Thoracic aorta (tissue), 2 donors: ENCODE data around the gene STK32B. TPM values are rescaled to one million over a fixed set of nuclear protein-coding genes. Genes with fewer than 3 reads are reported as not detected.

ENCODE experiments used
- ATAC-seq: fragments of 150-250 bp; one replicate; pipeline ENCODE4 v1.8.0; 2017; ENCODE audit warnings: low read depth; ENCODE audit not compliant: insufficient number of reproducible peaks, low FRiP score
- DNase-seq: peaks from one replicate; pipeline ENCODE4 v3.0.0-alpha.2; 2020; ENCODE audit warnings: low spot score
- H3K27ac ChIP-seq, 2 donors: fragments of 200-600 bp; sonication (generic); 1 replicate in 1 of 2; 2 replicates in 1 of 2; pipeline ENCODE4 v1.5.1; 2016; ENCODE audit warnings: mild to moderate bottlenecking in 2 of 2, moderate library complexity in 2 of 2
- H3K27me3 ChIP-seq: fragments of 200-600 bp; sonication (generic); replicated peaks from 2 replicates; pipeline ENCODE4 v1.6.0; 2016; ENCODE audit warnings: mild to moderate bottlenecking; ENCODE audit not compliant: insufficient read depth
- H3K36me3 ChIP-seq: fragments of 200-600 bp; sonication (generic); one replicate; pipeline ENCODE4 v1.5.1; 2016
- H3K4me1 ChIP-seq, 2 donors: fragments of 200-600 bp; sonication (generic); 1 replicate in 1 of 2; 2 replicates in 1 of 2; pipeline versions ENCODE4 v1.5.1 to v1.6.0; 2016; ENCODE audit warnings: low read depth in 2 of 2, mild to moderate bottlenecking in 1 of 2; ENCODE audit not compliant: control insufficient read depth in 1 of 2
- H3K4me3 ChIP-seq: fragments of 200-600 bp; sonication (generic); 2 replicates; pipeline ENCODE4 v1.5.1; 2016; ENCODE audit warnings: mild to moderate bottlenecking
- H3K9me3 ChIP-seq: fragments of 200-600 bp; sonication (generic); 2 replicates; pipeline ENCODE4 v1.5.1; 2016
- CTCF ChIP-seq: fragments of 200-600 bp; sonication (generic); IDR thresholded peaks from one replicate; pipeline ENCODE4 v1.5.1; 2019; ENCODE audit warnings: antibody characterized with exemption
- total RNA-seq, 2 donors: library from RNA; depleted of rRNA; stranded (reverse); fragments of >200 nt; gene quantifications; one replicate each; pipeline versions ENCODE4 v1.1.0 to v1.2.3, GENCODE V29; 2016

Gene STK32B
- total RNA-seq, 2 donors from 2014 or later, result 4.5 to 7.0 TPM

- Histone ChIP-seq H3K27me3 (no peaks in the 10 kb centered on the region), H3K4me3 (no peak overlapping the region), H3K4me1 (no peaks in the 10 kb centered on the region), H3K9me3 (no peaks in the 10 kb centered on the region), H3K36me3 (no peaks in the 10 kb centered on the region), H3K27ac (no peak overlapping the region)
- no peak for TF ChIP-seq CTCF
- ATAC-seq, result no peak
- no peak for DNase-seq
These were observed 372.9 kb downstream of the STK32B start for GRCh38 chr4:5424211-5424610.

DNA sequence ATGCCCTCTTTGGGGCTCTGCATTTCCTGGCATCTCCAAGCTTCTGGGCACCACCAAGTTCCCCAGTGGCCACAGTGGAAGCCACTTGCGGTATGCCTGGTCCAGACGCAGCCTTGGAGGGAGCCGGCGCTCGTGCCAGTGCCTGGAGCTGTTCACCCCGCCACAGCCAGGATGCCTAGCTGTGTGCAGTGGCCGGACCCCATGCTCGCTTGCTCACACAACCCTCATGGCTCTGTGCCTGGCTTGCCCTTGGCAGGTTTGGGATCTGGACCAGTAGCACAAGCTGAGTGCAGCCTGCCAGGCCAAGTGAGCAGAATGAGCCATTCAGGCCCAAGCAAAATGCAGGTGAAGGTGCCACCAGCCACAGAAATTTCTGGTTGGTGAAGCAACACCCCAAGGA lies 373.6 kb downstream of the STK32B start:
- H3K4me3 ChIP-seq, result no peak overlapping the region
- no peak for ATAC-seq
- TF ChIP-seq CTCF, result no peak
- H3K27me3 ChIP-seq, result no peaks in the 10 kb centered on the region
- no peak for DNase-seq
- H3K27ac ChIP-seq, result no peak overlapping the region
- no peaks in the 10 kb centered on the region for H3K4me1 ChIP-seq
- H3K9me3 ChIP-seq, result no peaks in the 10 kb centered on the region
- no peaks in the 10 kb centered on the region for H3K36me3 ChIP-seq

- TF ChIP-seq CTCF, result no peak
- H3K9me3 ChIP-seq, result no peaks in the 10 kb centered on the region
- no peaks in the 10 kb centered on the region for H3K36me3 ChIP-seq
- no peaks in the 10 kb centered on the region for H3K4me1 ChIP-seq
- no peak overlapping the region for H3K27ac ChIP-seq
- DNase-seq, result no peak
- H3K4me3 ChIP-seq, result no peak overlapping the region
- no peak for ATAC-seq
- H3K27me3 ChIP-seq, result no peaks in the 10 kb centered on the region
These were observed 378.5 kb downstream of the STK32B start for GRCh38 chr4:5429747-5430146.

- ATAC-seq (no peak), DNase-seq (no peak)
- no peak for TF ChIP-seq CTCF
- Histone ChIP-seq H3K4me1 (no peaks in the 10 kb centered on the region), H3K27me3 (no peaks in the 10 kb centered on the region), H3K36me3 (no peaks in the 10 kb centered on the region), H3K4me3 (no peak overlapping the region), H3K9me3 (no peaks in the 10 kb centered on the region), H3K27ac (no peak overlapping the region)
These were observed 381.9 kb downstream of the STK32B start for GRCh38 chr4:5433196-5433595.

DNA sequence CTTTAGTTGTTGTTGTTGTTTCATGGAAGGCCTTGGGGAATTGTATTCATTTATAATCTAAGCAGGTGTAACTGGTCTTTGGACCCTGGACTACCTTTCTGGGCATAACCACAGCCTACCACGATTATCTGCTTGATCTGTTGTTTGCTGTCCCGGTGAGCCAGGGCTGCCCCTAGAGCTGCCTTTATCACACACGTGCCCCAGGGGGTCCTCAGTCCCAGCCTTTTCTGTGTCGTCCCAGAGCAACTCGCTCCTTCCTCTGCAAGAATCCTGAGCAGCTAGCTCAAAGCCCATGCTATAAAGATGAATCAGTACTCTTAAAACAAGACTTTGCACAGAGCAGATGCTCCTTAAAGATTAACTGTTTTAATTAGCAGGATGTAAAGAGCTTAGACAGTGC lies 383.9 kb downstream of the STK32B start:
- no peak for TF ChIP-seq CTCF
- no peak for ATAC-seq

More for the DNA sequence above, 383.9 kb downstream of the STK32B start:
- no peaks in the 10 kb centered on the region for H3K36me3 ChIP-seq
- H3K4me3 ChIP-seq, result no peak overlapping the region
- H3K9me3 ChIP-seq, result no peaks in the 10 kb centered on the region
- H3K27me3 ChIP-seq, result no peaks in the 10 kb centered on the region
- no peak overlapping the region for H3K27ac ChIP-seq
- DNase-seq, result no peak
- no peaks in the 10 kb centered on the region for H3K4me1 ChIP-seq
